Skin epidermis (tissue), 12 donors: Measurements from ENCODE around the gene CCR5.

Experiments
- H3K27ac ChIP-seq, 21 experiments: fragments of 200-600 bp; sonication (generic) in 11 of 21; one replicate each; pipeline ENCODE4 v1.5.0; 2020; ENCODE audit warnings: mild to moderate bottlenecking in 3 of 21, inconsistent platforms in 2 of 21, moderate library complexity in 2 of 21
- H3K4me3 ChIP-seq, 7 experiments: fragments of 200-600 bp; sonication (generic) in 2 of 7; one replicate each; pipeline ENCODE4 v1.5.0; 2020; ENCODE audit warnings: inconsistent platforms in 2 of 7, mild to moderate bottlenecking in 2 of 7, moderate library complexity in 1 of 7

Gene CCR5

DNA sequence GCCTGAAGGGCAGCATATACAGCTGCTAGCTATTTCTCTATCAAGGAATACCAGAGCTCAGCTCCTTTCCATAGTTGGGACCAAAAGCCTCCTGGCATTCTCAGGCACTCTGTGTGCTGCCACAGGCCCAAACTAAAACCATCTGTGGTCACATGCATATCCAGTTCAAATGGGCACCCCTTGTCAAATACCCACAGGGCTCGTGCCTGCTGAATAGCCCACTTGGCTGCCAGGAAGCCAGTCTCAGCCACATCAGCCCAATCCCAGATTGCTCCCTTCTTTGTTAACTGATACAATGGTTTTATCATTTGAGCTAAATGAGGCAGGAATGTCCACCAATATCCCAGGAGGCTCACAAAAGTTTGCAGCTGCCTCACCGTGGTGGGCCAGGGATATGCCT is 50.2 kb downstream of the CCR5 start:
- Histone ChIP-seq H3K27ac (no peak overlapping the region), H3K4me3 (no peak overlapping the region)

DNA sequence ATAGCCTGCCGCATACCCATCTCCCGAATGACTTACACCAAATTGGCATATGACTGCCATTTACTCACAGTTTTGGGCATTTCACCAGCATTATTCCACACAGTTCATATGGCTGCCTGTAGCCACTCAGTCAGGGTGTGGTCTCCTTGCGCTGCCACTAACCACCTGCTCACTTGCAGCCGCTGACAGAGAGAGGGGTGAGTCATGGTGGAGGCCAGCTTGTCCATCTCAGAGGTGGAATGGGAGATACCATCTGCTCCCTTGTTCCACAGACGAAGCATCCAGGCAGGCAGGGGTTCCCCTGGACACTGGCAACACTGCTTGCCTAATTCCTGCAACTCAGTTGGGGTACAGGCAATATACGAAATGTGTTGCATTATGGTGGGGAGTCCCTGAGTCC is 51.9 kb downstream of the CCR5 start:
- Histone ChIP-seq H3K27ac (no peak overlapping the region), H3K4me3 (no peak overlapping the region)

DNA sequence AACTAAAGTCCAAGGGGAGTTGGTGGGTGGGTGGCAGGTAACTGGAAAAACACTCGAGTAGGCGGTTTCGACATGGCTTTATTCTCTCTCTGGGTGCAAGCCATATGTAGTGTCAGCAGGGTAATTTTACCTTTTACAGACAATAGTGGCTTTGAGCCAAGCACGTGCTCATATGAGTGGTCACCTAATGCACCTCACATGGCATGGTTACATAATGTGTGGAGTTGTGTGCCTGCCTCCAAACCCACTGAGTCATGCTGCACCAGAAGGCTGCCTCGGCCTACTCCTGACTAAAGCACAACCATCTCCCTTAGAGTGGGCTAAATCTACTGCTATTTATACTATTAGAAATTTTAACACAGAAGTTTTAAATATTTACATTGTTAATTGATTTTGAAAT is 52.8 kb downstream of the CCR5 start:
- H3K27ac ChIP-seq = no peak overlapping the region
- no peak overlapping the region for H3K4me3 ChIP-seq
